Osteocyte (in vitro differentiated cells): ENCODE measurements around the gene AARSD1. TPM values are rescaled to one million over a fixed set of nuclear protein-coding genes. Genes with fewer than 3 reads are reported as not detected.

Source experiments
- DNase-seq: peaks from one replicate; pipeline ENCODE4 v3.0.0; 2021; ENCODE audit warnings: mixed read lengths; ENCODE audit not compliant: unreplicated experiment; ENCODE audit errors: extremely low spot score
- H3K27ac Mint-ChIP-seq: one replicate; pipeline ENCODE4 v1.8.0; 2021; ENCODE audit warnings: mild to moderate bottlenecking, mixed read lengths; ENCODE audit not compliant: unreplicated experiment
- H3K27me3 Mint-ChIP-seq: one replicate; pipeline ENCODE4 v1.8.0; 2021; ENCODE audit warnings: mixed read lengths; ENCODE audit not compliant: unreplicated experiment
- H3K36me3 Mint-ChIP-seq: one replicate; pipeline ENCODE4 v1.8.0; 2021; ENCODE audit warnings: mixed read lengths; ENCODE audit not compliant: unreplicated experiment
- H3K4me1 Mint-ChIP-seq: one replicate; pipeline ENCODE4 v1.8.0; 2021; ENCODE audit warnings: mixed read lengths; ENCODE audit not compliant: unreplicated experiment
- H3K4me3 Mint-ChIP-seq: one replicate; pipeline ENCODE4 v1.8.0; 2021; ENCODE audit warnings: mild to moderate bottlenecking, moderate library complexity, mixed read lengths; ENCODE audit not compliant: unreplicated experiment
- H3K9me3 Mint-ChIP-seq: one replicate; pipeline ENCODE4 v1.8.0; 2021; ENCODE audit warnings: mixed read lengths; ENCODE audit not compliant: unreplicated experiment
- long read RNA-seq: library from polyadenylated mRNA; unstranded; transcript quantifications from one replicate; pipeline ENCODE4 v2.0.0, GENCODE V29; 2021
- total RNA-seq: library from RNA; stranded (reverse); gene quantifications from 2 replicates; pipeline ENCODE4 v1.2.1, GENCODE V29; 2021
- TF ChIP-seq, protein P1 (sequence below): fragments of 200-600 bp; sonication (generic); IDR thresholded peaks from 2 replicates; pipeline ENCODE4 v1.5.0; 2021; ENCODE audit warnings: antibody characterized with exemption, mild to moderate bottlenecking, moderate library complexity

AARSD1 gene, protein sequence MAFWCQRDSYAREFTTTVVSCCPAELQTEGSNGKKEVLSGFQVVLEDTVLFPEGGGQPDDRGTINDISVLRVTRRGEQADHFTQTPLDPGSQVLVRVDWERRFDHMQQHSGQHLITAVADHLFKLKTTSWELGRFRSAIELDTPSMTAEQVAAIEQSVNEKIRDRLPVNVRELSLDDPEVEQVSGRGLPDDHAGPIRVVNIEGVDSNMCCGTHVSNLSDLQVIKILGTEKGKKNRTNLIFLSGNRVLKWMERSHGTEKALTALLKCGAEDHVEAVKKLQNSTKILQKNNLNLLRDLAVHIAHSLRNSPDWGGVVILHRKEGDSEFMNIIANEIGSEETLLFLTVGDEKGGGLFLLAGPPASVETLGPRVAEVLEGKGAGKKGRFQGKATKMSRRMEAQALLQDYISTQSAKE
- 44.5 and 50.6 TPM in 2 replicates for total RNA-seq
- long read RNA-seq, transcript AARSD1-202 (12 exons, 1,322 nt): major isoform, 100 of 129 reads
- long read RNA-seq, partial matches to known transcripts: 3 of 129 reads
- long read RNA-seq, other reads (novel, unspliced or antisense): 25 of 129 reads

DNA sequence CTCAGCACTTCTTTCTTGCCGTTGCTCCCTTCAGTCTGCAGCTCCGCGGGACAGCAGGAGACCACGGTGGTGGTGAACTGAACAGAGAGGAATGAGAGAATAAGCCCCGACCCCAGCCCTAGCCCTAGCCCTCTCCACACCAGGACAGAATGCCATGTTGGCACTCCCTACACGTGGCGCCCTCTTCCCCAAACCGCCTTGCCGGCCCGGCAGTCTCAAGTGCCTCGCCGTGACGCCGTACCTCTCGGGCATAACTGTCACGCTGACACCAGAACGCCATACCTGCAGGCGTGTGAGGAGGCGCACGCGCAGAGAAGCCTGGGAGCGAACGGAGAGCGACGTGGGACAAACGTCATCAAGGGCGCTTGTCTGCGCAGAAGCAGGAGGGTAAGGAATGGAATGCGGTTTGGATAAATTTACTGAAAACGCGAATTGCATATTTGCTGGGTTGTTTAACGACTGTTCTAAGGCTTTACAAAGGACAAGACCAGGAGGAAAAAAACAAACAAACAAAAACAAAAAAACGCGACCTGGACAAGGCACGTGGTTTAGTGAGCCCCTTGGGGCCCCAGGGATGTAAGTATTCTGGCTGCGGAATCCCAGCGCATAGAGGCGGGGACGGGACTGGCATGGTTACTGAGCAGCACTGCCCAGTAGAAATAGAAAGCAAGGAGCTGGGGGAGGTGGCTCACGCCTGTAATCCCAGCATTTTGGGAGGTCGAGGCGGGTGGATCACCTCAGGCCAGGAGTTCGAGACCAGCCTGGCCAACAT is at the start of gene AARSD1:
Gene AARSD1, minus strand, starts transcription at position 294 of the 772 bp plus-strand sequence. Its CDS starts 14 bp downstream, at position 280.
- TF ChIP-seq, protein P1, sequence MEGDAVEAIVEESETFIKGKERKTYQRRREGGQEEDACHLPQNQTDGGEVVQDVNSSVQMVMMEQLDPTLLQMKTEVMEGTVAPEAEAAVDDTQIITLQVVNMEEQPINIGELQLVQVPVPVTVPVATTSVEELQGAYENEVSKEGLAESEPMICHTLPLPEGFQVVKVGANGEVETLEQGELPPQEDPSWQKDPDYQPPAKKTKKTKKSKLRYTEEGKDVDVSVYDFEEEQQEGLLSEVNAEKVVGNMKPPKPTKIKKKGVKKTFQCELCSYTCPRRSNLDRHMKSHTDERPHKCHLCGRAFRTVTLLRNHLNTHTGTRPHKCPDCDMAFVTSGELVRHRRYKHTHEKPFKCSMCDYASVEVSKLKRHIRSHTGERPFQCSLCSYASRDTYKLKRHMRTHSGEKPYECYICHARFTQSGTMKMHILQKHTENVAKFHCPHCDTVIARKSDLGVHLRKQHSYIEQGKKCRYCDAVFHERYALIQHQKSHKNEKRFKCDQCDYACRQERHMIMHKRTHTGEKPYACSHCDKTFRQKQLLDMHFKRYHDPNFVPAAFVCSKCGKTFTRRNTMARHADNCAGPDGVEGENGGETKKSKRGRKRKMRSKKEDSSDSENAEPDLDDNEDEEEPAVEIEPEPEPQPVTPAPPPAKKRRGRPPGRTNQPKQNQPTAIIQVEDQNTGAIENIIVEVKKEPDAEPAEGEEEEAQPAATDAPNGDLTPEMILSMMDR: no peak
- Mint-ChIP-seq H3K27me3 (no peaks in the 10 kb centered on the region), H3K9me3 (no peaks in the 10 kb centered on the region), H3K27ac (peak within 1 kb of the TSS; percentile 98), H3K36me3 (peaks cover 16% of the 10 kb centered on the region), H3K4me3 (peak within 1 kb of the TSS; percentile 95), H3K4me1 (peaks cover 15% of the 10 kb centered on the region)
- DNase-seq: peak; percentile 94

DNA sequence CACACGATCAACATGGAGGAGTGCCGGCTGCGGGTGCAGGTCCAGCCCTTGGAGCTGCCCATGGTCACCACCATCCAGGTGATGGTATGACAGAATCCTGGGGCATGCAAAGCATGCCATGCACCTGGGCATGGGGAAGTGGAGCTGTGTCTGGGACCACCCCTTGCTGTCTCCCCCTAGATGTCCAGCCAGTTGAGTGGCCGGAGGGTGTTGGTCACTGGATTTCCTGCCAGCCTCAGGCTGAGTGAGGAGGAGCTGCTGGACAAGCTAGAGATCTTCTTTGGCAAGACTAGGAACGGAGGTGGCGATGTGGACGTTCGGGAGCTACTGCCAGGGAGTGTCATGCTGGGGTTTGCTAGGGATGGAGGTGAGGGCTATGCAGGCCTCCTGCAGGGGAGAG is 49.0 kb upstream of the AARSD1 start:
- peak overlapping the region; percentile 5 for H3K27ac Mint-ChIP-seq
- no peaks in the 10 kb centered on the region for H3K9me3 Mint-ChIP-seq
- TF ChIP-seq, protein P1: no peak
- no peaks in the 10 kb centered on the region for H3K27me3 Mint-ChIP-seq
- no peak overlapping the region for H3K4me3 Mint-ChIP-seq
- H3K36me3 Mint-ChIP-seq: peaks cover 28% of the 10 kb centered on the region
- peaks cover 19% of the 10 kb centered on the region for H3K4me1 Mint-ChIP-seq
- no peak for DNase-seq

DNA sequence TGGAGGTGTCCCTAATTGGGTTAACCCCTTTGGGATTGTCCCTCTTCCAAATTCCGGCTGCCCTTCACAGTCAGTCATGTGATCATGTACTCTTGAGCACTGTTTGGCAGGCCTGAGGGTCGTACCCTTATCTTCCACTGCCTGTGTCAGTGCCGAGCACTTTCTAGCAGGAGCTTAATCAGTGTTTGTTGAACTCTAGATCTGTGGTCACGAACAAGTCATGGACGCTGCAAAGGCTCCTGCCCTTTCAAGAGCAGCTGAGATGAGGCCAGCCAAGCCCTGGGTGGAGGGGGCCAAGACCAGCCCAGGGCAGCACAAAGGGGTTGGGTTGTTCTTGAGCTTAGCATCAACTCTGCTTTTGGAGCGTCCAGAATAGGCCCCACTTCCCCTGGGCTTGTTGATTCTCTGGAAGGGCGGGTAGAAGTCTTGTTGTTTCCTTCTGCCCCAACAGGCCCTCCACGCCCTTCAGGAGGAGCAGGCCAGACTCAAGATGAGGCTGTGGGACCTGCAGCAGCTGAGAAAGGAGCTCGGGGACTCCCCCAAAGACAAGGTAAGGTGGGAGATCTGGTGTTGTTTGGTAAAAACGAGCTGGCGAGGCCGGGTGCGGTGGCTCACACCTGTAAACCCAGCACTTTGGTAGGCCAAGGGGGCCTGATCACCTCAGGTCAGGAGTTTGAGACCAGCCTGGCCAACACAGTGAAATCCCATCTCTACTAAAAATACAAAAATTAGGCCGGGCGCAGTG is 47.6 kb upstream of the AARSD1 start:
- Mint-ChIP-seq H3K4me1 (peaks cover 20% of the 10 kb centered on the region), H3K27me3 (no peaks in the 10 kb centered on the region), H3K36me3 (peaks cover 21% of the 10 kb centered on the region), H3K9me3 (no peaks in the 10 kb centered on the region), H3K4me3 (no peak overlapping the region), H3K27ac (no peak overlapping the region)
- no peak for DNase-seq
- TF ChIP-seq, protein P1: no peak

DNA sequence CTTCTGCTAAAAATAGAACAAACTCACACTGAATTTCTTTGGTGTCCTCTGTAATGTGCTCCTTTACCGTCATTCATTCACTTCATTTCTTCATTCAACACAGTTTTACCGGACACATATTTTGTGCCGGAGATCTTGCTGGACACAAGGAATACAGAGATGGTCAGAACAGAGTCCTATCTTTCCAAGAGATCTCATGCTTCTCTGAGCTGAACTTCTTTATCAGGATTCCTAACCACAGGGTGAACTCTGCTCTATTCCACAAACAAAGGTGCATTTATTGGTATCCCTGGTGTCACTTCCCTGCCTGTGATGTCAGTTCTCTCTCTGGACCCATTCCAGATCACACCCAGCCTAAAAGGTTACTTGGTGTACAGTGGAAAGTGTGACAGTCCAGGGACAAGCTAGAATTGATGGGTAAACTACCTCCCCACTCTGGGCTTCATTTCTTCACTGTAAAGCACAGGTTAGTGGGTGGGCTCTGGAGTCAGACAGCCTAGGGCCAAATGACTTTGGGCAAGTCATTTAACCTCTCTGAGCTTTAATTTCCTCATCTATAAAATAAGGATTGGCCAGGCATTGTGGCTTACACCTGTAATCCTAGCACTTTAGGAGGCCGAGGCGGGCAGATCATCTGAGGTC is 46.5 kb upstream of the AARSD1 start:
- TF ChIP-seq, protein P1: no peak
- H3K9me3 Mint-ChIP-seq: no peaks in the 10 kb centered on the region
- H3K27ac Mint-ChIP-seq: no peak overlapping the region
- DNase-seq: no peak
- H3K4me3 Mint-ChIP-seq: no peak overlapping the region
- peaks cover 19% of the 10 kb centered on the region for H3K36me3 Mint-ChIP-seq
- peaks cover 27% of the 10 kb centered on the region for H3K4me1 Mint-ChIP-seq
- no peaks in the 10 kb centered on the region for H3K27me3 Mint-ChIP-seq
